ENCODE measurements around the gene LNPK. TPM values are rescaled to one million over a fixed set of nuclear protein-coding genes. Genes with fewer than 3 reads are reported as not detected.

The LNPK gene
- total RNA-seq, 1 experiment from 2014 or later: 31.1 TPM

DNA sequence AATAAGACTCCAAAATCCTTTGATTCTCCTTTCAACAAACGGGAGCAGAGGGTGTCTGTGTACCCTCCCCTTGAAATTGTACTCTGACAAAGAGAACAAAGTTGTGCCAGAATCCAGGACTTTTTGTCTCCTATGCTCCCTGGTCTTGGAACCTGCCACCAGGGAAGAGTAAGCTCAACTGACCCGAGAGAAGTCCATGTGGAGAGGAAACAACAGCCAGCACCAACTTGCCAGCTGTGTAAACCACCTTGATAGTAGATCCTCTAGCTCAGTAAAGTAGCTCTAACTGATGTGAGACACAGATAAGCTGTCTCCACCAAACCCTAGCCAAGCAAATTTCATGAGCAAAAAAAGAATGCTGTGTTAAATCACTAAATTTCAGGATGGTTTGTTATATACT, 46.9 kb downstream of the LNPK start:
- Mint-ChIP-seq H3K9me3 (ENCODE audit: low read depth, unreplicated experiment) (no peaks in the 10 kb centered on the region), H3K4me1 (ENCODE audit: low read depth, unreplicated experiment) (peaks cover 7% of the 10 kb centered on the region), H3K4me3 (ENCODE audit: low read depth, unreplicated experiment) (no peak overlapping the region), H3K27ac (ENCODE audit: unreplicated experiment) (no peak overlapping the region), H3K36me3 (ENCODE audit: insufficient read depth, unreplicated experiment) (no peaks in the 10 kb centered on the region), H3K27me3 (ENCODE audit: unreplicated experiment) (no peaks in the 10 kb centered on the region)
- no TSS peak for BruUV-seq (replicated peaks)
- TF ChIP-seq, protein P1, sequence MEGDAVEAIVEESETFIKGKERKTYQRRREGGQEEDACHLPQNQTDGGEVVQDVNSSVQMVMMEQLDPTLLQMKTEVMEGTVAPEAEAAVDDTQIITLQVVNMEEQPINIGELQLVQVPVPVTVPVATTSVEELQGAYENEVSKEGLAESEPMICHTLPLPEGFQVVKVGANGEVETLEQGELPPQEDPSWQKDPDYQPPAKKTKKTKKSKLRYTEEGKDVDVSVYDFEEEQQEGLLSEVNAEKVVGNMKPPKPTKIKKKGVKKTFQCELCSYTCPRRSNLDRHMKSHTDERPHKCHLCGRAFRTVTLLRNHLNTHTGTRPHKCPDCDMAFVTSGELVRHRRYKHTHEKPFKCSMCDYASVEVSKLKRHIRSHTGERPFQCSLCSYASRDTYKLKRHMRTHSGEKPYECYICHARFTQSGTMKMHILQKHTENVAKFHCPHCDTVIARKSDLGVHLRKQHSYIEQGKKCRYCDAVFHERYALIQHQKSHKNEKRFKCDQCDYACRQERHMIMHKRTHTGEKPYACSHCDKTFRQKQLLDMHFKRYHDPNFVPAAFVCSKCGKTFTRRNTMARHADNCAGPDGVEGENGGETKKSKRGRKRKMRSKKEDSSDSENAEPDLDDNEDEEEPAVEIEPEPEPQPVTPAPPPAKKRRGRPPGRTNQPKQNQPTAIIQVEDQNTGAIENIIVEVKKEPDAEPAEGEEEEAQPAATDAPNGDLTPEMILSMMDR (IDR thresholded peaks at IDR 0.05; ENCODE audit: unreplicated experiment): no peak
- no peak for DNase-seq
- intact Hi-C loops (cut with micrococcal nuclease; ENCODE audit: unreplicated experiment): no loop called here
- CTCF ChIA-PET: no interaction called here

DNA sequence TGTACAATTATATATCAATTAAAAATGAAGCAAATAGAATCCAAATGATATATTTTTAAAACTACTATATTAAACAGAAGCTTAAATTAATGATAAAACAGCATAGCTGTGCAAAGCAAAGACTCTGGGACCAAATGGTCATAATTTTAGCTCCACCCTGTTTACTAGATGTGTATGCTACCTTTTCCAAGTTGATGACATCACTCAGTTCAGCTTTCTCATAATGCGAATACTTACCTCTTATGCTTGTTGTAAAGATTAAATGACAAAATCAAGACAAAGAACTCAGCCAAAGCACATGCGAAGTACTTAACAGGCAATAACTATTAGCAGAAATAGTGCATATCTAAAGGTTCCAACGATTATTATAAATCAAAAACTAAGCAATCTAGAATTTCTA, 51.6 kb downstream of the LNPK start:
- Mint-ChIP-seq H3K4me3 (ENCODE audit: low read depth, unreplicated experiment) (no peak overlapping the region), H3K9me3 (ENCODE audit: low read depth, unreplicated experiment) (no peaks in the 10 kb centered on the region), H3K4me1 (ENCODE audit: low read depth, unreplicated experiment) (no peaks in the 10 kb centered on the region), H3K27ac (ENCODE audit: unreplicated experiment) (no peak overlapping the region), H3K27me3 (ENCODE audit: unreplicated experiment) (no peaks in the 10 kb centered on the region), H3K36me3 (ENCODE audit: insufficient read depth, unreplicated experiment) (no peaks in the 10 kb centered on the region)
- BruUV-seq (replicated peaks): no TSS peak
- CTCF ChIA-PET: no interaction called here
- DNase-seq: no peak
- intact Hi-C loops (cut with micrococcal nuclease; ENCODE audit: unreplicated experiment): no loop called here
- TF ChIP-seq, protein P1 (IDR thresholded peaks at IDR 0.05; ENCODE audit: unreplicated experiment): no peak

DNA sequence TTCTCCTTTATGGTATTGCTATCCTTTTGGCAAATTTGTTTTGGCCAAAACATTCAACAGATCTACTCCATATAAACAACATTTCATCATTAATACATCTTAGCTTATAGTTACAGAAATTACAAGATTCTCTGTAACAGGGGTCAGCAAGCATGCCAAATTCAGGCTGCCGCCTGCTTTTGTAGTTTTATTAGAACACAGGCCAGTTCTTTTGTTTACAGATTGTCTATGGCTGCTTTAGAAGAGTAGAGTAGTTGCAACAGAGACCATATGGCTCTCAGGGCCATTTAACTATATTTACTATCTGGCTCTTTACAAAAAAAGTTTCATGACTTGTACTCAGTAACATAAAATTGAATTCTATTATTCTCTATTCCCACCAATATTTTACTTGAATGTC, 53.9 kb downstream of the LNPK start:
- CTCF ChIA-PET: no interaction called here
- TF ChIP-seq, protein P1 (IDR thresholded peaks at IDR 0.05; ENCODE audit: unreplicated experiment): no peak
- Mint-ChIP-seq H3K27ac (ENCODE audit: unreplicated experiment) (no peak overlapping the region), H3K4me1 (ENCODE audit: low read depth, unreplicated experiment) (no peaks in the 10 kb centered on the region), H3K4me3 (ENCODE audit: low read depth, unreplicated experiment) (no peak overlapping the region), H3K27me3 (ENCODE audit: unreplicated experiment) (no peaks in the 10 kb centered on the region), H3K9me3 (ENCODE audit: low read depth, unreplicated experiment) (no peaks in the 10 kb centered on the region), H3K36me3 (ENCODE audit: insufficient read depth, unreplicated experiment) (no peaks in the 10 kb centered on the region)
- no peak for DNase-seq
- no TSS peak for BruUV-seq (replicated peaks)
- intact Hi-C loops (cut with micrococcal nuclease; ENCODE audit: unreplicated experiment): no loop called here

DNA sequence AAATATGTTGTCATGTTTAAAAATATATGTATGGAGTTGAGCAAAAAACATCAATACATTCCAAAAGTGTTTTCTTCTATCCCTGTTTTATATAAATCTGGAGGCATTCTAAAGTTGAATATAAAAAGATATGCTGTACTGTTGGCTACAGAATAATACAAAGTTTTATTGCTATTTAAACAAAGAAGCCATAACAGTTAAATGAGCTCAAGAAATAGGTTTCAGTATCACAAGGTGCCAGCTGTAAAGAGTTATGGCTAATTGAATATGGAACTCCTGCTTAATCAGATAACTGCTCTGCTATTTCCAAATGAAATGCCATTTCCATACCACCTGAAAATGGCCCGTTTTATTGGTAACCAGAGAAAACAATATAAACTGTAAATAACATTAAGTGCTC, 55.0 kb downstream of the LNPK start:
- no TSS peak for BruUV-seq (replicated peaks)
- intact Hi-C loops (cut with micrococcal nuclease; ENCODE audit: unreplicated experiment): no loop called here
- CTCF ChIA-PET: interaction anchor here (0.5 to 0.6 kb wide), 2 partner anchors 391 to 515 kb away, joined by 3 to 4 read pairs; no protein-coding TSS in a partner anchor
- no peaks in the 10 kb centered on the region for H3K36me3 Mint-ChIP-seq (ENCODE audit: insufficient read depth, unreplicated experiment)
- H3K27ac Mint-ChIP-seq (ENCODE audit: unreplicated experiment): no peak overlapping the region
- no peaks in the 10 kb centered on the region for H3K27me3 Mint-ChIP-seq (ENCODE audit: unreplicated experiment)
- DNase-seq: no peak
- H3K4me3 Mint-ChIP-seq (ENCODE audit: low read depth, unreplicated experiment): no peak overlapping the region
- H3K9me3 Mint-ChIP-seq (ENCODE audit: low read depth, unreplicated experiment): no peaks in the 10 kb centered on the region
- TF ChIP-seq, protein P1 (IDR thresholded peaks at IDR 0.05; ENCODE audit: unreplicated experiment): no peak
- no peaks in the 10 kb centered on the region for H3K4me1 Mint-ChIP-seq (ENCODE audit: low read depth, unreplicated experiment)
